HEK293 (cell line): ENCODE results near the gene BTRC.

Experiments
- CTCF ChIA-PET: fragments of 350-600 bp; formaldehyde crosslinking; extraction: SDS; loops from one replicate; lab custom pipeline; 2021; ENCODE audit warnings: antibody characterized with exemption; lab: Yijun Ruan, JAX
- POLR2A ChIA-PET: fragments of 300-600 bp; formaldehyde crosslinking; extraction: SDS; loops from one replicate; lab custom pipeline; 2020; ENCODE audit warnings: antibody characterized with exemption, inconsistent platforms; lab: Yijun Ruan, JAX
- H3K27ac ChIP-seq: fragments of 200-500 bp; sonication (Bioruptor generic); 2 replicates; pipeline ENCODE4 v1.5.1; 2014; ENCODE audit warnings: low read depth, low read length, control low read depth, inconsistent platforms; ENCODE audit errors: extremely low read depth
- H3K36me3 ChIP-seq, 2 experiments: fragments of 200-500 bp in 1 of 2; sonication (Bioruptor generic) in 1 of 2; 1 replicate in 1 of 2; 2 replicates in 1 of 2; pipeline ENCODE4 v1.5.1; 2014 to 2017; ENCODE audit warnings: inconsistent platforms in 2 of 2, low read length in 2 of 2; ENCODE audit not compliant: control insufficient read depth in 2 of 2, insufficient read depth in 1 of 2
- H3K4me1 ChIP-seq: fragments of 200-500 bp; sonication (Bioruptor generic); 2 replicates; pipeline ENCODE4 v1.5.1; 2014; ENCODE audit warnings: mild to moderate bottlenecking, low read length, inconsistent platforms; ENCODE audit not compliant: control insufficient read depth, insufficient read depth
- H3K4me3 ChIP-seq: 2 replicates; pipeline ENCODE4 v1.5.1; 2011; ENCODE audit warnings: low read depth, mild to moderate bottlenecking, control low read depth, low read length, moderate library complexity
- H3K9me3 ChIP-seq: fragments of 200-500 bp; sonication (Bioruptor generic); 2 replicates; pipeline ENCODE4 v1.5.1; 2014; ENCODE audit warnings: low read depth, low read length, inconsistent platforms; ENCODE audit not compliant: control insufficient read depth, insufficient read depth
- BCL11B ChIP-seq: fragments of 450-650 bp; formaldehyde crosslinking; IDR thresholded peaks from 2 replicates; pipeline ENCODE4 v1.5.1; 2016; ENCODE audit warnings: low read depth, missing biosample characterization, missing genetic modification characterization
- PRDM1 ChIP-seq: fragments of 450-650 bp; formaldehyde crosslinking; IDR thresholded peaks from 2 replicates; pipeline ENCODE4; 2016; ENCODE audit warnings: missing biosample characterization, missing genetic modification characterization
- TRIM28 ChIP-seq: IDR thresholded peaks from 2 replicates; pipeline ENCODE4 v1.6.1; 2011; ENCODE audit warnings: low read length, control low read depth, borderline replicate concordance
- ZBTB1 ChIP-seq: fragments of 450-650 bp; formaldehyde crosslinking; IDR thresholded peaks from 2 replicates; pipeline ENCODE4 v1.5.1; 2016; ENCODE audit warnings: missing biosample characterization, missing genetic modification characterization
- ZBTB17 ChIP-seq: fragments of 450-650 bp; formaldehyde crosslinking; IDR thresholded peaks from 2 replicates; pipeline ENCODE4 v1.5.1; 2016; ENCODE audit warnings: missing biosample characterization, missing genetic modification characterization
- ZFHX2 ChIP-seq: fragments of 450-650 bp; formaldehyde crosslinking; conservative IDR thresholded peaks from 2 replicates; pipeline ENCODE4 v1.5.1; 2016; ENCODE audit warnings: missing biosample characterization, missing genetic modification characterization
- ZNF138 ChIP-seq: fragments of 450-650 bp; formaldehyde crosslinking; IDR thresholded peaks from 2 replicates; pipeline ENCODE4 v1.5.1; 2016; ENCODE audit warnings: missing biosample characterization, missing genetic modification characterization, borderline replicate concordance
- ZNF157 ChIP-seq: fragments of 450-650 bp; formaldehyde crosslinking; IDR thresholded peaks from 2 replicates; pipeline ENCODE4 v1.5.1; 2016; ENCODE audit warnings: missing biosample characterization, missing genetic modification characterization
- ZNF2 ChIP-seq: fragments of 450-650 bp; formaldehyde crosslinking; IDR thresholded peaks from 2 replicates; pipeline ENCODE4 v1.5.1; 2016; ENCODE audit warnings: missing biosample characterization, missing genetic modification characterization
- ZNF302 ChIP-seq: fragments of 450-650 bp; formaldehyde crosslinking; IDR thresholded peaks from 2 replicates; pipeline ENCODE4 v1.5.1; 2016; ENCODE audit warnings: missing biosample characterization, missing genetic modification characterization, low read depth
- ZNF48 ChIP-seq: fragments of 450-650 bp; formaldehyde crosslinking; IDR thresholded peaks from 2 replicates; pipeline ENCODE4 v1.5.1; 2016; ENCODE audit warnings: missing biosample characterization, missing genetic modification characterization
- ZNF571 ChIP-seq: fragments of 450-650 bp; formaldehyde crosslinking; IDR thresholded peaks from 2 replicates; pipeline ENCODE4 v1.5.0; 2017; ENCODE audit warnings: missing biosample characterization, missing genetic modification characterization
- ZNF707 ChIP-seq: fragments of 450-650 bp; formaldehyde crosslinking; IDR thresholded peaks from 2 replicates; pipeline ENCODE4 v1.5.1; 2016; ENCODE audit warnings: missing biosample characterization, missing genetic modification characterization
- ZNF843 ChIP-seq: fragments of 450-650 bp; formaldehyde crosslinking; IDR thresholded peaks from 2 replicates; pipeline ENCODE4 v1.5.1; 2016; ENCODE audit warnings: missing biosample characterization, missing genetic modification characterization
- TF ChIP-seq, protein P1 (sequence below): fragments of 450-650 bp; formaldehyde crosslinking; IDR thresholded peaks from 2 replicates; pipeline ENCODE4 v1.5.1; 2017; ENCODE audit warnings: missing biosample characterization, missing genetic modification characterization
- TF ChIP-seq, protein P2 (sequence below): fragments of 450-650 bp; IDR thresholded peaks from 2 replicates; pipeline ENCODE4 v1.5.1; 2018; ENCODE audit warnings: missing biosample characterization, mild to moderate bottlenecking, missing genetic modification characterization
- TF ChIP-seq, protein P3 (sequence below): fragments of 450-650 bp; formaldehyde crosslinking; IDR thresholded peaks from 2 replicates; pipeline ENCODE4 v1.5.1; 2017; ENCODE audit warnings: missing biosample characterization, missing genetic modification characterization
- TF ChIP-seq, protein P4 (sequence below): fragments of 450-650 bp; formaldehyde crosslinking; IDR thresholded peaks from 2 replicates; pipeline ENCODE4 v1.5.1; 2016; ENCODE audit warnings: missing biosample characterization, missing genetic modification characterization
- TF ChIP-seq, protein P5 (sequence below): fragments of 450-650 bp; formaldehyde crosslinking; IDR thresholded peaks from 2 replicates; pipeline ENCODE4 v1.5.1; 2016; ENCODE audit warnings: missing biosample characterization, missing genetic modification characterization, borderline replicate concordance

BTRC gene

DNA sequence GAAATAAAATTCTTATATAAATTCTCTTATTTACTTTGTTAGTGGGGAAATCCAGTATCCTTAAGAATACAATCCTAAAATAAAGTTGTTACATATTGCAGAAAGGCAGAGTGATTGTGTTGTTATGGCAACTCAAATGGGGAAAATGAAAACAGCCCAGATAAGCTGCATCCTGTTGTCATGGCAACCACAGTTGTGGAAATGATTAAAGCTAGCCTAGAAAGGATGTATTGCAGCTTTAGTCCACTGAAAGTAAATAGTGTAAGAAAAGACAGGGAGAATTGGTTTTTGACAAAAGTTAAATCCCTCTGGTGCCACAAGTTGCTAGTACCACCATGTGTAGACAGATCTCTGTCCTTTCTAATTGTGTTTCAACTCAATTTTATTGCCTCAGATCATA is 43.2 kb downstream of the BTRC start:
- H3K9me3 ChIP-seq, result no peaks in the 10 kb centered on the region

DNA sequence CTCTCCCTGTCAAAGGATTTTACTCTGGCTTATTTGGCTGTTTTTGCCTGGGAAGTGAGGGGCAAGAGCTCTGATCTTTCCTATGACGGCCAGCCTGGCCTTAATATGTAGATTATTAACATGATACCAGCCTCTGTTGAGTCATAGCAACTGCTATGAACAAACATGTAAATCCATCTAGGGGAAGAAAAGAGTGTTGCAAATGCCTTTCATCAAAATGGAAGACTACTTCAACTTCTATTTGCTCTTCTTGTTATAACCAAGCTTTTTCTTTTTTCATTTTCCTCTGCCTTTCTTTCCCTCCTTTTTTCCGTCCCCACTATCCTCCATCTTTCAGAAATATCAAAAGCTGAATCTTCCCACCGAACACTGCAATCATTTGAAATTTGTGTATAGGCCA is 46.6 kb downstream of the BTRC start:
- H3K36me3 ChIP-seq, result 0 out of 3 replicates have a peak, but pooled peaks cover 0 to 4% of the 10 kb centered on the region in 2 experiments
- no peak for TF ChIP-seq ZBTB1 (tag by site-specific recombination)
- no peak for TF ChIP-seq ZNF2 (tag by site-specific recombination)
- 0 out of 2 replicates have a peak, but pooled peaks have one; percentile 17 for TF ChIP-seq ZBTB17
- no peak for TF ChIP-seq ZNF843 (tag by site-specific recombination)
- TF ChIP-seq PRDM1 (tag by site-specific recombination), result 0 out of 2 replicates have a peak, but pooled peaks have one; percentile 11
- TF ChIP-seq, all 188 proteins: peak for 2
- ChIA-PET CTCF (interaction anchor here (1.5 kb wide), 1 partner anchor 186 kb away, joined by 7 read pairs; no protein-coding TSS in a partner anchor), POLR2A (no interaction called here)
- no peak overlapping the region for H3K27ac ChIP-seq
- no peak overlapping the region for H3K4me3 ChIP-seq
- no peaks in the 10 kb centered on the region for H3K9me3 ChIP-seq
- H3K4me1 ChIP-seq, result 0 out of 2 replicates have a peak, but pooled peaks cover 3% of the 10 kb centered on the region

More for the DNA sequence above, 43.2 kb downstream of the BTRC start:
- POLR2A ChIA-PET, result no interaction called here
- CTCF ChIA-PET, result interaction anchor here (1.0 to 1.2 kb wide), 3 partner anchors 70 to 182 kb away, joined by 3 to 9 read pairs (median 4); no protein-coding TSS in a partner anchor
- no peak overlapping the region for H3K4me3 ChIP-seq
- H3K4me1 ChIP-seq, result peaks cover 7% of the 10 kb centered on the region
- TF ChIP-seq, protein P1, sequence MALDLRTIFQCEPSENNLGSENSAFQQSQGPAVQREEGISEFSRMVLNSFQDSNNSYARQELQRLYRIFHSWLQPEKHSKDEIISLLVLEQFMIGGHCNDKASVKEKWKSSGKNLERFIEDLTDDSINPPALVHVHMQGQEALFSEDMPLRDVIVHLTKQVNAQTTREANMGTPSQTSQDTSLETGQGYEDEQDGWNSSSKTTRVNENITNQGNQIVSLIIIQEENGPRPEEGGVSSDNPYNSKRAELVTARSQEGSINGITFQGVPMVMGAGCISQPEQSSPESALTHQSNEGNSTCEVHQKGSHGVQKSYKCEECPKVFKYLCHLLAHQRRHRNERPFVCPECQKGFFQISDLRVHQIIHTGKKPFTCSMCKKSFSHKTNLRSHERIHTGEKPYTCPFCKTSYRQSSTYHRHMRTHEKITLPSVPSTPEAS (tag by site-specific recombination), result no peak
- TF ChIP-seq, protein P2, sequence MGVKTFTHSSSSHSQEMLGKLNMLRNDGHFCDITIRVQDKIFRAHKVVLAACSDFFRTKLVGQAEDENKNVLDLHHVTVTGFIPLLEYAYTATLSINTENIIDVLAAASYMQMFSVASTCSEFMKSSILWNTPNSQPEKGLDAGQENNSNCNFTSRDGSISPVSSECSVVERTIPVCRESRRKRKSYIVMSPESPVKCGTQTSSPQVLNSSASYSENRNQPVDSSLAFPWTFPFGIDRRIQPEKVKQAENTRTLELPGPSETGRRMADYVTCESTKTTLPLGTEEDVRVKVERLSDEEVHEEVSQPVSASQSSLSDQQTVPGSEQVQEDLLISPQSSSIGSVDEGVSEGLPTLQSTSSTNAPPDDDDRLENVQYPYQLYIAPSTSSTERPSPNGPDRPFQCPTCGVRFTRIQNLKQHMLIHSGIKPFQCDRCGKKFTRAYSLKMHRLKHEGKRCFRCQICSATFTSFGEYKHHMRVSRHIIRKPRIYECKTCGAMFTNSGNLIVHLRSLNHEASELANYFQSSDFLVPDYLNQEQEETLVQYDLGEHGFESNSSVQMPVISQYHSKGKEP, result no peak
- TF ChIP-seq, protein P3, sequence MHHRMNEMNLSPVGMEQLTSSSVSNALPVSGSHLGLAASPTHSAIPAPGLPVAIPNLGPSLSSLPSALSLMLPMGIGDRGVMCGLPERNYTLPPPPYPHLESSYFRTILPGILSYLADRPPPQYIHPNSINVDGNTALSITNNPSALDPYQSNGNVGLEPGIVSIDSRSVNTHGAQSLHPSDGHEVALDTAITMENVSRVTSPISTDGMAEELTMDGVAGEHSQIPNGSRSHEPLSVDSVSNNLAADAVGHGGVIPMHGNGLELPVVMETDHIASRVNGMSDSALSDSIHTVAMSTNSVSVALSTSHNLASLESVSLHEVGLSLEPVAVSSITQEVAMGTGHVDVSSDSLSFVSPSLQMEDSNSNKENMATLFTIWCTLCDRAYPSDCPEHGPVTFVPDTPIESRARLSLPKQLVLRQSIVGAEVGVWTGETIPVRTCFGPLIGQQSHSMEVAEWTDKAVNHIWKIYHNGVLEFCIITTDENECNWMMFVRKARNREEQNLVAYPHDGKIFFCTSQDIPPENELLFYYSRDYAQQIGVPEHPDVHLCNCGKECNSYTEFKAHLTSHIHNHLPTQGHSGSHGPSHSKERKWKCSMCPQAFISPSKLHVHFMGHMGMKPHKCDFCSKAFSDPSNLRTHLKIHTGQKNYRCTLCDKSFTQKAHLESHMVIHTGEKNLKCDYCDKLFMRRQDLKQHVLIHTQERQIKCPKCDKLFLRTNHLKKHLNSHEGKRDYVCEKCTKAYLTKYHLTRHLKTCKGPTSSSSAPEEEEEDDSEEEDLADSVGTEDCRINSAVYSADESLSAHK (tag by site-specific recombination), result no peak
- no peak; the same call in 1 of the 2 replicates for TF ChIP-seq ZBTB17
- H3K27ac ChIP-seq, result no peak overlapping the region
- 0 out of 3 replicates have a peak, but pooled peaks cover 0 to 4% of the 10 kb centered on the region in 2 experiments for H3K36me3 ChIP-seq

DNA sequence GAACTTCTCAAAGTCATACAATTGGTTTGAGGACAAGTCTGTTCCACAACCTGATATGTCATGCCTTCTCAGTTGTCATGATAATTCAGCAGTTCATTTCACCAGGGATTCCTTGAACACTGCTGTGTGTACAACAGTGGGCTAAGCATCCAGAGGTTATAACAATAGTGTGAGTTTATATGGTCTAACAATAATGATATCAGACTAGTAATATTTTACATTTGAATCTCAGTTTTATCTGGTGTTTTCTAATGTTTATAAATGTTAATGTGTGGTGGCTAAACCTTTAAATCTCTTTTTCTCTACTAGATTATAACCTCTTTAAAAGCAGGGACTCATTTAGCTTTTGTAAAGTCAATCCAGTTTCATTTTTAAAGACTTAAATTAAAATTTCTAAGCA is 48.7 kb downstream of the BTRC start:
- Histone ChIP-seq H3K27ac (no peak overlapping the region), H3K36me3 (peaks cover 0 to 9% of the 10 kb centered on the region in 2 experiments; a peak in 1 of 3 replicates), H3K4me1 (0 out of 2 replicates have a peak, but pooled peaks cover 3% of the 10 kb centered on the region), H3K9me3 (no peaks in the 10 kb centered on the region), H3K4me3 (no peak overlapping the region)
- ChIA-PET CTCF (interaction anchor here (0.6 to 1.0 kb wide), 4 partner anchors 39 to 1751 kb away, joined by 3 to 7 read pairs (median 3); no protein-coding TSS in a partner anchor), POLR2A (no interaction called here)
- no peak for TF ChIP-seq BCL11B (tag by site-specific recombination)
- TF ChIP-seq ZNF48 (tag by site-specific recombination), result no peak
- TF ChIP-seq ZNF302 (tag by site-specific recombination), result no peak
- TF ChIP-seq ZNF707 (tag by site-specific recombination), result no peak
- TF ChIP-seq ZNF571, result no peak
- TF ChIP-seq ZNF138 (tag by site-specific recombination), result no peak
- TF ChIP-seq, protein P4, sequence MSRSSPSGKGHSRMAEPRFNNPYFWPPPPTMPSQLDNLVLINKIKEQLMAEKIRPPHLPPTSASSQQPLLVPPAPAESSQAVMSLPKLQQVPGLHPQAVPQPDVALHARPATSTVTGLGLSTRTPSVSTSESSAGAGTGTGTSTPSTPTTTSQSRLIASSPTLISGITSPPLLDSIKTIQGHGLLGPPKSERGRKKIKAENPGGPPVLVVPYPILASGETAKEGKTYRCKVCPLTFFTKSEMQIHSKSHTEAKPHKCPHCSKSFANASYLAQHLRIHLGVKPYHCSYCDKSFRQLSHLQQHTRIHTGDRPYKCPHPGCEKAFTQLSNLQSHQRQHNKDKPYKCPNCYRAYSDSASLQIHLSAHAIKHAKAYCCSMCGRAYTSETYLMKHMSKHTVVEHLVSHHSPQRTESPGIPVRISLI, result no peak
- TF ChIP-seq, protein P5, sequence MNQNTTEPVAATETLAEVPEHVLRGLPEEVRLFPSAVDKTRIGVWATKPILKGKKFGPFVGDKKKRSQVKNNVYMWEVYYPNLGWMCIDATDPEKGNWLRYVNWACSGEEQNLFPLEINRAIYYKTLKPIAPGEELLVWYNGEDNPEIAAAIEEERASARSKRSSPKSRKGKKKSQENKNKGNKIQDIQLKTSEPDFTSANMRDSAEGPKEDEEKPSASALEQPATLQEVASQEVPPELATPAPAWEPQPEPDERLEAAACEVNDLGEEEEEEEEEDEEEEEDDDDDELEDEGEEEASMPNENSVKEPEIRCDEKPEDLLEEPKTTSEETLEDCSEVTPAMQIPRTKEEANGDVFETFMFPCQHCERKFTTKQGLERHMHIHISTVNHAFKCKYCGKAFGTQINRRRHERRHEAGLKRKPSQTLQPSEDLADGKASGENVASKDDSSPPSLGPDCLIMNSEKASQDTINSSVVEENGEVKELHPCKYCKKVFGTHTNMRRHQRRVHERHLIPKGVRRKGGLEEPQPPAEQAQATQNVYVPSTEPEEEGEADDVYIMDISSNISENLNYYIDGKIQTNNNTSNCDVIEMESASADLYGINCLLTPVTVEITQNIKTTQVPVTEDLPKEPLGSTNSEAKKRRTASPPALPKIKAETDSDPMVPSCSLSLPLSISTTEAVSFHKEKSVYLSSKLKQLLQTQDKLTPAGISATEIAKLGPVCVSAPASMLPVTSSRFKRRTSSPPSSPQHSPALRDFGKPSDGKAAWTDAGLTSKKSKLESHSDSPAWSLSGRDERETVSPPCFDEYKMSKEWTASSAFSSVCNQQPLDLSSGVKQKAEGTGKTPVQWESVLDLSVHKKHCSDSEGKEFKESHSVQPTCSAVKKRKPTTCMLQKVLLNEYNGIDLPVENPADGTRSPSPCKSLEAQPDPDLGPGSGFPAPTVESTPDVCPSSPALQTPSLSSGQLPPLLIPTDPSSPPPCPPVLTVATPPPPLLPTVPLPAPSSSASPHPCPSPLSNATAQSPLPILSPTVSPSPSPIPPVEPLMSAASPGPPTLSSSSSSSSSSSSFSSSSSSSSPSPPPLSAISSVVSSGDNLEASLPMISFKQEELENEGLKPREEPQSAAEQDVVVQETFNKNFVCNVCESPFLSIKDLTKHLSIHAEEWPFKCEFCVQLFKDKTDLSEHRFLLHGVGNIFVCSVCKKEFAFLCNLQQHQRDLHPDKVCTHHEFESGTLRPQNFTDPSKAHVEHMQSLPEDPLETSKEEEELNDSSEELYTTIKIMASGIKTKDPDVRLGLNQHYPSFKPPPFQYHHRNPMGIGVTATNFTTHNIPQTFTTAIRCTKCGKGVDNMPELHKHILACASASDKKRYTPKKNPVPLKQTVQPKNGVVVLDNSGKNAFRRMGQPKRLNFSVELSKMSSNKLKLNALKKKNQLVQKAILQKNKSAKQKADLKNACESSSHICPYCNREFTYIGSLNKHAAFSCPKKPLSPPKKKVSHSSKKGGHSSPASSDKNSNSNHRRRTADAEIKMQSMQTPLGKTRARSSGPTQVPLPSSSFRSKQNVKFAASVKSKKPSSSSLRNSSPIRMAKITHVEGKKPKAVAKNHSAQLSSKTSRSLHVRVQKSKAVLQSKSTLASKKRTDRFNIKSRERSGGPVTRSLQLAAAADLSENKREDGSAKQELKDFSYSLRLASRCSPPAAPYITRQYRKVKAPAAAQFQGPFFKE, result no peak
- no peak for TF ChIP-seq ZFHX2
- TF ChIP-seq TRIM28, result no peak
- TF ChIP-seq ZNF157 (tag by site-specific recombination), result no peak
